GM18873 (cell line): ENCODE data around the gene CLDN17.

ENCODE experiments used
- ATAC-seq: cut with Tn5 transposase; IDR thresholded peaks from one replicate; pipeline ENCODE4 v1.9.1; 2021; ENCODE audit warnings: mild to moderate bottlenecking, moderate library complexity, moderate number of reproducible peaks; ENCODE audit not compliant: unreplicated experiment, low FRiP score

The CLDN17 gene

GRCh38 chr21:30126576-30126975 is 40.0 kb downstream of the CLDN17 start:
- ATAC-seq, result no peak

DNA sequence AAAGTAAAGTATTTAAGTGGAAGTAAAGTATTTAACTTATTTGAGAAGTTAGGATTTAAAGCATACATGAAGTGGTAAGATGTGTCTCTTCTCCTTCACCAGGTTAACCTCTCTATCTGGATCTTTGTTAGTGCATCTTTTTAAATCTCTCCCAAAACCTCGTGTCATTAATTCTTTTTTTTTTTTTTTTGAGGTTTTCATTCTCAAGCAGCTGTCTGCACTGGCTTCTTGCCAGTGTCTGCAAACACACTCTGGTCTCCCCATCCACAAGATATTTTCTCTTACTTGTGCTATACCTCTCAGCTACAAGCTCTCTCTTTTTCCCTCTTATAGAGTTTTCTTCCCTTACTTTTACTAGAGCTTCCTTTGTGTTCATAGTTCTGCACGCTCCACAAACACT is 49.0 kb downstream of the CLDN17 start:
- ATAC-seq, result no peak

DNA sequence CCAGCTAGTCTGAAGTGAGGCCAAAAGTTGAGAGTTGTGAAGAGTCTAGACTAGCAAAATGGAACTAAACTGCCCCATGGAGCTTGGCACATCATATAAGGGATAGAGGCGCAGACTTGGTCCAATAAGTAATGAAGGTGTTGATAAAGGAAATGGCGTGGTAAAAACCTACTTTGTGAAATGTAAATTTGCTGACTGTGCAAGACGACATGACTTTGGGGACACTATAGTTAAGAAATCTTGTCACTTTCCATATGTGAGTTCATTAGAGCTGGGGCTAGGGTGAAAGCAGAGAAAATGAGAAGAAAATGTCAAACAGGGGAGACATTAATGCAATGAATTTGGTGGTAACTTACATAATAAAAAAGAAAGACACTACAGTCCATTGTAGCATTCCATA is 50.1 kb downstream of the CLDN17 start:
- ATAC-seq, result no peak
